Gastroesophageal sphincter (tissue), 3 donors: ENCODE measurements around the gene PLAAT5.

ENCODE experiments used
- CTCF ChIP-seq, 4 experiments: fragments of 200-600 bp in 2 of 4; fragments of 450-650 bp in 2 of 4; sonication (generic) in 1 of 4; IDR thresholded peaks; one replicate each; pipeline ENCODE4 v1.5.1; 2017 to 2019; ENCODE audit warnings: antibody characterized with exemption in 4 of 4, mild to moderate bottlenecking in 2 of 4, moderate library complexity in 2 of 4
- EP300 ChIP-seq: sonication (generic); formaldehyde crosslinking; IDR thresholded peaks from one replicate; pipeline ENCODE4 v1.6.1; 2017; ENCODE audit warnings: antibody characterized with exemption, mild to moderate bottlenecking
- POLR2A ChIP-seq, 2 donors: fragments of 450-650 bp; IDR thresholded peaks; one replicate each; pipeline ENCODE4 v1.6.1; 2017; ENCODE audit warnings: antibody characterized with exemption in 2 of 2, mild to moderate bottlenecking in 2 of 2, moderate library complexity in 1 of 2
- POLR2AphosphoS5 ChIP-seq: sonication (generic); formaldehyde crosslinking; IDR thresholded peaks from one replicate; pipeline ENCODE4 v1.6.1; 2017; ENCODE audit warnings: antibody characterized with exemption

DNA sequence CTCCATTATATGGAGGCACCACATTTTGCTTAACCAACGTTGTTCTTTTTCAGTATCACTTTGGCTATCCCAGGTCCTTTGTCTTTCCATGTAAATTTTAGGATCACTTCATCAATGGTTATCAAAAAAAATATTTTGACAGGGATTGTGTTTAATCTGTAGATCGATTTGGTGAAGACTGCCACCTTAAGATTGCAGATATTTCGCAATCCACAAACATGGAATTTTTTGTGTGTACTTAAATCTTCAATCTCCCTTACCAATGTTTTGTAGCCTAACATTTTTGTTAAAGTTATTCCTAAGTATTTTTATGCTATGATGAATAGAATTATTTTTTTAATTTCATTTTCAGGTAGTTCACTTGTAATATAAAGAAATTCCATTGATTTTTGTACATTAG is 18.6 kb downstream of the PLAAT5 start:
- TF ChIP-seq CTCF (IDR thresholded peaks at IDR 0.05): no peak
- no peak for TF ChIP-seq POLR2AphosphoS5
- no peak for TF ChIP-seq POLR2A (IDR thresholded peaks at IDR 0.05)
- no peak for TF ChIP-seq EP300
